ENCODE measurements around the gene PPARA. TPM values are rescaled to one million over a fixed set of nuclear protein-coding genes. Genes with fewer than 3 reads are reported as not detected.

Gene PPARA
- total and polyA plus RNA-seq, 7 donors: 11.0 to 55.8 (median 37.3) TPM

DNA sequence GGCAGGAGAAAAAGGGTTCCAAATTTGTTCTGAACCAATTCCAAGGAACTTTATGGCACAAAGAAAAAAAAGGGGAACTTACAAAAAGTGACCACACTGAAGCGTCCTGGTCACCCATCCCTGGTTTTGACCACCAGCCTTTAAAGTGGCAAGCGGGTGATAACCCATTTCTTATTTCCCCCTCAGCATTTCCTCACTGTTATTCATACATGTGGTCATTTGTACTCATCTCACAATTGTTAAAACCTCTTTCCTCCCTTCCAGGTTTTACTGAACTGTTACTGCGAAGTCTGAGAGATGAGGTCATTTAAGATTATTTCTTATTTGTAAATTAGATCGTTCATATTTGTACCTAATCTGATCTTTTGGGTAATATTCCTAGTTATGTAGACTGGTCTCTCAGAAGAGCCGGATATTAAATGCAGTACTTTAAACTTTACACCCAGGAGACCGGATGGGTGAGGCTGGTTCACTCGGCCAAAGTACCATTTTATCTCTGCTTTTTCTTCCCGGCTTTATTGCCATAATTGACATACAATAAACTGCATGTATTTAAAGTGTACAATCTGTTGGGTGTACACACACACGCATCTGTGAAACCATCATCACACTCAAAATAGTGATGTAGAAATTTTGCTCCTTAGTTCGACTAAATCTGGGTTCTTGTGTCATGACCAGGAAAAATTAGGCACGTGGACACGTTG lies 52.7 kb downstream of the PPARA start:
- H3K9me3 ChIP-seq: no peaks in the 10 kb centered on the region
- intact Hi-C loops (cut with DNase I): no loop called here
- H3K27ac ChIP-seq: no peak overlapping the region
- TF ChIP-seq, protein P1, sequence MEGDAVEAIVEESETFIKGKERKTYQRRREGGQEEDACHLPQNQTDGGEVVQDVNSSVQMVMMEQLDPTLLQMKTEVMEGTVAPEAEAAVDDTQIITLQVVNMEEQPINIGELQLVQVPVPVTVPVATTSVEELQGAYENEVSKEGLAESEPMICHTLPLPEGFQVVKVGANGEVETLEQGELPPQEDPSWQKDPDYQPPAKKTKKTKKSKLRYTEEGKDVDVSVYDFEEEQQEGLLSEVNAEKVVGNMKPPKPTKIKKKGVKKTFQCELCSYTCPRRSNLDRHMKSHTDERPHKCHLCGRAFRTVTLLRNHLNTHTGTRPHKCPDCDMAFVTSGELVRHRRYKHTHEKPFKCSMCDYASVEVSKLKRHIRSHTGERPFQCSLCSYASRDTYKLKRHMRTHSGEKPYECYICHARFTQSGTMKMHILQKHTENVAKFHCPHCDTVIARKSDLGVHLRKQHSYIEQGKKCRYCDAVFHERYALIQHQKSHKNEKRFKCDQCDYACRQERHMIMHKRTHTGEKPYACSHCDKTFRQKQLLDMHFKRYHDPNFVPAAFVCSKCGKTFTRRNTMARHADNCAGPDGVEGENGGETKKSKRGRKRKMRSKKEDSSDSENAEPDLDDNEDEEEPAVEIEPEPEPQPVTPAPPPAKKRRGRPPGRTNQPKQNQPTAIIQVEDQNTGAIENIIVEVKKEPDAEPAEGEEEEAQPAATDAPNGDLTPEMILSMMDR (IDR thresholded peaks at IDR 0.05): no peak
- H3K4me1 ChIP-seq: peaks cover 5% of the 10 kb centered on the region
- no peak overlapping the region for H3K4me3 ChIP-seq
- H3K36me3 ChIP-seq (ENCODE audit: insufficient read depth in 1 of 2, low read depth in 1 of 2): peaks cover 10 to 49% of the 10 kb centered on the region in 2 donors
- DNase-seq (no peak), ATAC-seq (no peak)
- 82 to 91% (median 87%) methylated on average over 12 of the region's 12 CpGs for WGBS, 3 donors
- H3K27me3 ChIP-seq (ENCODE audit: insufficient read depth in 3 of 3, low read length in 2 of 3): no peaks in the 10 kb centered on the region

DNA sequence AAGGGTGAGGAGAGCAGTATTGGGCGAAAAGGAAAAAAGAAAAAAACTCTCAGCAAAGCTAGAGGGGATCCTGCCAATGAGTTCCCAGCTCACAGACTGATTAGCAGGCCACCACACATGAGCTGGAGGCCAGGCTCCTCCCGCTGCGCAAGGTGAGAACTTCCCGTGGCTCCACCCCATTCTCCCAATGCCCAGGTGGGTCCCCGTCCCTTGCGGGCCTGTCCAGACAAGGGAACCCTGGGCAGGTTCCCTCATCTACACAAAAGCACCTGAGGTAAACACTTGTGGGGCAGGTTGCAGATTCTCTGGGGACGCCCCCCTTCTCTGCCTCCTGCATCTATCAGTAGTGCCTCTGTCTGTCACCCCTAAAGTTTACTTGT lies 53.3 kb downstream of the PPARA start:
- Histone ChIP-seq H3K27me3 (ENCODE audit: insufficient read depth in 3 of 3, low read length in 2 of 3) (no peaks in the 10 kb centered on the region), H3K4me1 (peaks cover 5% of the 10 kb centered on the region), H3K9me3 (no peaks in the 10 kb centered on the region), H3K4me3 (no peak overlapping the region), H3K27ac (no peak overlapping the region), H3K36me3 (ENCODE audit: insufficient read depth in 1 of 2, low read depth in 1 of 2) (peaks cover 8 to 49% of the 10 kb centered on the region in 2 donors)
- 92 to 97% (median 97%) methylated on average over 7 of the region's 7 CpGs for WGBS, 3 donors
- intact Hi-C loops (cut with DNase I): no loop called here
- TF ChIP-seq, protein P1 (IDR thresholded peaks at IDR 0.05): no peak
- DNase-seq: no peak
- ATAC-seq: no peak

DNA sequence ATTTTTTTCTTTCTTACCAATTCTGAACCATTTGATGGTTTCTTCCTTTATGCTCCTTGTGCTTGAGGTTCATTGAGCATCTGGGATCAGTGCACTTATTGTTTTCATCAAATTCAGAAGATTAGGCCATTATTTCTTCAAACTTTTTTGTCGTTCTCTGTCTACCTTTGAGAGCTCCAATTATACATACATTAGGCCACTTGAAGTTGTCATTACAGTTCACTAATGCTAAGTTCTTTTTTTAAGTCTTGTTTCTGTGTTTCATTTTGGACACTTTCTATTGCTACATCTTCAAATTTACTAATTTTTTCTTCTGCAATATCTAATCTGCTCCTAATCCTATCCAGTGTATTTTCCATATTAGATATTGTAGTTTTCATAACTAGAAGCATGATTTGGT lies 58.9 kb downstream of the PPARA start:
- DNase-seq: no peak
- no peak for ATAC-seq
- Histone ChIP-seq H3K4me3 (no peak overlapping the region), H3K27me3 (ENCODE audit: insufficient read depth in 3 of 3, low read length in 2 of 3) (no peaks in the 10 kb centered on the region), H3K36me3 (ENCODE audit: insufficient read depth in 1 of 2, low read depth in 1 of 2) (peaks cover 6 to 23% of the 10 kb centered on the region in 2 donors), H3K4me1 (no peaks in the 10 kb centered on the region), H3K27ac (no peak overlapping the region), H3K9me3 (peaks cover 10% of the 10 kb centered on the region)
- intact Hi-C loops (cut with DNase I): no loop called here
- TF ChIP-seq, protein P1 (IDR thresholded peaks at IDR 0.05): no peak
- WGBS, 3 donors: 97 to 100% (median 98%) methylated on average over 1 of the region's 1 CpG

DNA sequence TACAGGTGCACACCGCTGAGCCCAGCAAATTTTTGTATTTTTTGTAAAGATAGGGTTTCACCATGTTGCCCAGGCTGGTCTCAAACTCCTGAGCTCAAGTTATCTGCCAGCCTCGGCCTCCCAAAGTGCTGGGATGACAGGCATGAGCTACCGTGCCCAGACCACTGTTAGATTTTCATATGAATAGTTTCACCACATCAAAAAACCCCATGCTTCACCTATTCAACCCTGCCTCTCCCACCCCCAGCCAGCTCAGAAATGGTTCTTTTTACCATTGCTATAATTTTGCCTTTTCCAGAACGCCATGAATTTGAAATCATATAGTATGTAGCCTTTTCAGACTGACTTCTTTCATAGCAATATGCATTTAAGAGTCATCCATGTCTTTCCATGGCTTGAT lies 61.9 kb downstream of the PPARA start:
- ATAC-seq: no peak
- TF ChIP-seq, protein P1 (IDR thresholded peaks at IDR 0.05): no peak
- DNase-seq: no peak
- 92 to 96% (median 94%) methylated on average over 4 of the region's 4 CpGs for WGBS, 3 donors
- H3K9me3 ChIP-seq: peaks cover 10% of the 10 kb centered on the region
- H3K4me1 ChIP-seq: no peaks in the 10 kb centered on the region
- no peak overlapping the region for H3K4me3 ChIP-seq
- H3K27me3 ChIP-seq (ENCODE audit: insufficient read depth in 3 of 3, low read length in 2 of 3): no peaks in the 10 kb centered on the region
- intact Hi-C loops (cut with DNase I): no loop called here
- H3K36me3 ChIP-seq (ENCODE audit: insufficient read depth in 1 of 2, low read depth in 1 of 2): peaks cover 9 to 39% of the 10 kb centered on the region in 2 donors
- H3K27ac ChIP-seq: no peak overlapping the region

DNA sequence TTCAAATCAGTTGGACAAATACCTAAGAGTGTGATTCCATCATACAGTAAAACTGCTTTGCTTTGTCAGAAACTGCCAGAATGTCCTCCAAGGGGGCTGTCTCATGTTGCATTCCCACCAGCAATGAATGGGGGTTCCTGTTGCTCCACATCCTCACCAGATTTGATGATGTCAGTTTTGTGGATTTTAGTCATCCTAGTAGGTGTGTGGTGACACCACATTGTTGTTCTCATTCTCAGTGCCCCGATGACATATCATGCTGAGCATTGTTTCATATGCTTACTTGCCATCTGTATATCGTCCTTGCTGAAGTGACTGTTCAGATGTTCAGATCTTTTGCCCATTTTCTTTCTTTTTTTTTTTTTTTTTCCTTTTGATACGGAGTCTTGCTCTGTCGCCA lies 62.7 kb downstream of the PPARA start:
- H3K27ac ChIP-seq: no peak overlapping the region
- intact Hi-C loops (cut with DNase I): no loop called here
- no peak overlapping the region for H3K4me3 ChIP-seq
- ATAC-seq (no peak), DNase-seq (no peak)
- 94 to 98% (median 95%) methylated on average over 4 of the region's 4 CpGs for WGBS, 3 donors
- TF ChIP-seq, protein P1 (IDR thresholded peaks at IDR 0.05): no peak
- peaks cover 9 to 46% of the 10 kb centered on the region in 2 donors for H3K36me3 ChIP-seq (ENCODE audit: insufficient read depth in 1 of 2, low read depth in 1 of 2)
- H3K27me3 ChIP-seq (ENCODE audit: insufficient read depth in 3 of 3, low read length in 2 of 3): no peaks in the 10 kb centered on the region
- peaks cover 10% of the 10 kb centered on the region for H3K9me3 ChIP-seq
- H3K4me1 ChIP-seq: no peaks in the 10 kb centered on the region

Data from psoas muscle (tissue), 8 donors.